GM21360 (cell line): ENCODE measurements around the gene TP73.

Experiments
- ATAC-seq: cut with Tn5 transposase; IDR thresholded peaks from one replicate; pipeline ENCODE4 v1.9.1; 2021; ENCODE audit warnings: mild to moderate bottlenecking, moderate library complexity; ENCODE audit not compliant: unreplicated experiment

Gene TP73

DNA sequence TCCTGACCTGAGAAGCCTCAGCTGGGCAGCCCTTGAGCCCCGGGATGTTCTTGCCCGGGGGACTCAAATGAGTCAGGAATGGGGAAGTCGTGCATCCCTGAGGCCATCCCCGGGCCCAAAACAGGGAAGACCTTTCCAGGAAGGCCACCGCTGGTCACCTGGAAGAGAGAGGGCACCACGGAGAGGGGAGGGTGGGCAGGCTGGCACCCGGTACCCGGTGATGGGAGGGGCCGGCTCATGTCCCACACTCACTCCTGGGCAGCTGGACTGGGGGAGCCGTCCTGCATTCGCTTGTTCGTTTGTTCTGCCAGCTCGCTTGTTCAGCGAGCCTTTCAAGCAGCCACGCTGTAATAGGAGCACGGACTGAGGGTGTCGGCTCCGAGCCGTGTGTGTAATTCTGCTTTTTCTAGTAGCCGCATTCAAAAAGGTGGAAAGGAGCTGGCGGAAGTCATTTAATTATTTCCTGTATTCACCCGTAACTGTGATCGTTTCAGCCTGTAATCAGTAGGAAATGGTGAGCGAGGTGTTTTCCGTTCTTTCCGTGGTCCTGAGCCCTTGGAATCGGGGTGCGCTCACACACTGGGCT is 51.6 kb downstream of the TP73 start:
- no peak for ATAC-seq

DNA sequence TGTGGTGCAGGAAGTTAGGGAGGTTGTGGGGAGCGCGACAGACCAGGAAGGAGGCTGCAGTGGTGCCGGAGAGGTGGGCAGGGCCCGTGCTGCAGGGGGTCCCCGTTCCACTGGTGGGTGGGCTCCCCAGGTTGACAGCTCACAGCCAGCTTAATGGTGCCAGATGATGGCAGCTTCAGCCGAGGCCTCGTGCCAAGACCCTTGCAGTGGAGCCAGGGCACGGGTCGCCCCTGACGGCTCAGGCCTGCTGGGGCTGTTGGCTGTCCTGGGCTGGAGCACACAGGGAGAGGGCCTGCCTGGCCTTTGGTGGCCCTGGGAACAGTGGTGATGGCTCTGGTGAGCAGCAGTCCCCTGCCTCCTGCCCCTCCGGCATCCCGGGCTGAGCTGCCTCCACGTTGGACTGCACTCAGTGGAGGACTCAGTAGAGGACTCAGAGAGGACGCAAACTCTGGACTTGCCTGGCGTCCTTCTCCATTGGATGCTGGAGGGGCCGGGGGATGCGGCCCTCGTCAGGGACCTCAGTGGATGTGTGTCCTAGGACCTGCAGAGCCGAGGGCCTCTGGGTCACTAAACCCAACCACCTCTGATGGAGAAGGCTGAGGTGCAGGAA is 53.1 kb downstream of the TP73 start:
- no peak for ATAC-seq

DNA sequence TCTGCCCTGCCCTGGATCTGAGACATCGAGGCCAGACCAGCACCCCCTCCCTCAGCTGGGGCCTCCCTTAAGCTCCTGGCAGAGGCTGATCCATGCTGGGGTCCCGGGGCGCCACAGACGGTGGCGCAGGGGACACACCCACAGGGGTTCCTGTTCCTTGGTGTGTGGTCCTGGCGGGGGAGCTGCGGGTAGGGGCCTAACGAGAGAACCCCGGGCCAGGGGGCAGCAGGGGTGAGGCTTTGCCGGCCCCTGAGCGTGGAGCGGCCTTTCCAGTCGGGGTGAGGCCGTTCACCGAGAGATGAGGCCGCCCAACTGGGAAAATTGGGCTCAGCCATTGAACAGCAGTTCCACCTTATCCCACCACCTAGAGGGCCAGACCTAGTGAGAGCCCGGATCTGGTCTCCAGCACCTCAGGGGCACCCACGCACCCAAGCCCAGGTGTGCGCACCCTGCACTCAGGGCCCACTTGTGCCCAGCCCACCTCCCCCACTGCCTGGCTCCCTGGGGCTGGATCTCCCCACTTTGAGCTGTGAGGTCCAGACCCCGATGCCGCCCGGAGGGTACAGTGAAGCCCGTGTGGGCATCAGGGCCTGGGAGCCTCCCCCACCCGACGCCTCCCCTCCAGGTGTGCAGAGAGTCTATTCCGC is 54.5 kb downstream of the TP73 start:
- ATAC-seq = no peak

DNA sequence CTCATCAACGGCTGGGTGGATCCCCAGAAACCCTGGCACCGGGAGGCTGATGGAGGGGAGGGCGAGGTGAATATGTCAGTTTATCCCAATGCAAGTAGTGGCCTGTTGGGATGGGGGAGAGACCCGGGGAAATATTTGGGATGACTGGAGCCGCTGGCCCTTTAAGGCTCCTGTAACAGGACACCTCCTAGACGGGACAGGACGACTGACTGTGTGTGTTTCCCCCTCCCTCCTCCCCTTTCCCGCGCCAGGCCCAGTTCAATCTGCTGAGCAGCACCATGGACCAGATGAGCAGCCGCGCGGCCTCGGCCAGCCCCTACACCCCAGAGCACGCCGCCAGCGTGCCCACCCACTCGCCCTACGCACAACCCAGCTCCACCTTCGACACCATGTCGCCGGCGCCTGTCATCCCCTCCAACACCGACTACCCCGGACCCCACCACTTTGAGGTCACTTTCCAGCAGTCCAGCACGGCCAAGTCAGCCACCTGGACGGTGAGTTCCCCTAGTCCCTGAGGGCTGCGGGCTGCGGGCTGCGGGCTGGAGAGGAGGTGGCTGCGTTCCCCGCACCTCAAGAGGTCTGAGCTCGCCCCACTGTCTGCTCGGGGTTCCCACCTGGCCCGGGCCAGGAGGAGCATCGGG is 55.1 kb downstream of the TP73 start:
- ATAC-seq = no peak

DNA sequence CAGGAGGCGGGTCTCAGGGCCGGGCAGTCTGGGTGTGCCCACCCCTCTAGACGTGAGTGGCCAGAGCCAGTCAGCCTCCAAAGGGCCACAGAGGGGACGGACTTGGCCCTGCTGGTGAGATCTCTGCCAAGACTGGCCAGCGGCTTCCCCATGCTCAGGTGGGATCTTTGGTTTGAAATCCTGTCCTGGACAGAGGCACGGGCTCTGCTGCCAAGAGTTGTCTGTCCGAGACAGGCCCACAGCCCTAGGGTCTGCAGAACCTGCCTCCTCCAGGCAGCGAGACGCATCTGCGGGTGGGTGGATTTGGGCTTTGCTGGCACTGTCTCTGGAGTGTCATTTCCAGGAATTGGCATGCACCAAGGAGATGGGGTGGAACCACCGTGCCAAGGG is 55.6 kb downstream of the TP73 start:
- ATAC-seq = no peak

DNA sequence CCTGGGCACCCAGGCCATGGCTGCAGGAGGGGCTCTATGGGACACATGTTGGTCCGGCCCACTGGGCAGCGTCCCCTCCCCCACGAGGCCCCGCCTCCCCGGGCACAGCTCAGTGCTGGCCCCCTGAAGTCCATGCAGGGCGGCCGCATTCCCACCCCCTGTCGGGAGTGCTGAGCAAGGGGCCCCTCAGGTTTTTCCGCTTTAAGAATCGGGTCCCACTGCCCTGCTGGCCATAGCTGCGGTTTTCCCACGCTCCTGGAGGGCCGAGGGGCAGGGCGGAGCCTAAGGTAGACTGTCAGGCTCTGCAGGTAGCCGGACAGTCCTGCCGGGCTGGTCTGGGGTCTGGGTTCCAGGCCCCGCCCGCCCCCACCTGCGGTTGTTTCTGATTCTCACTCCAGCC is 56.5 kb downstream of the TP73 start:
- no peak for ATAC-seq

DNA sequence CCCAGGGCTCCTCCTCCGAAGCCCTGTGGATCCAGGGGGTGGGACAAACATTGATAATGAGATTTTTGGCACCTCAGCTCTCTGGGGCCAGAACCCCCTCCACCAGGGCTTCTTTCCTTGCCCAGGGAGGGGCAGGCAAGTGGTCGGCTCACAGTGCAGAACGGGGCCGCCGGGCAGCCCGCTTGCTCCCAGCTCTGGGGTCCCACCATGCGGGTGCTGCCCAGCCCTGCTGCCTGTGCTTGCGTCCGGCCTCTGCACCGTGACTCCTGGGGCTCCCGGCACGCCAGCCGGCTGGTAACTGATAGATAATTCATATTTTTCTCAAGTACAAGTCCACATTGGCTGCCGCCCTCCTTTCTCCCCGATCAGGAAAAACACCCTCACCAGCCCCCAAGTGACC is 57.9 kb downstream of the TP73 start:
- no peak for ATAC-seq

DNA sequence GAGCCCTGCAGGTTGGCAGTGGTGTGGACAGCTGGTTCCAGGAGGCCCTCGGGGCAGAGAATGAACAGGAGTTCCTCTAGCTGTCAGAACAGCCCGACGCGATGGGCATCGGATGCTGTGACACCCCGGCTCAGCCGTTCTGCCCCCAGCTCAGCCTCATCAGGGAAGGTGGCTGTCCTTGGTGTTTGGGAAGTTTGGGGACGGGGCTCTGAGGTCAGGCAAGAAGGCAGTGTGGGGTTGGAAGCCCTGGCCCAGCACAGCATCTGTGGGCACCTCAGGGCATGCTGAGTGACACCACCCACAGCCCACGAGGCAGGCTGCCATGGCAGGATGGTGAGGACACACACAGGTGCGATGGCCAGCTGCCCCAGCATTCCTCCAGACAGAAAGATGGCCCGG is 59.1 kb downstream of the TP73 start:
- ATAC-seq = no peak

DNA sequence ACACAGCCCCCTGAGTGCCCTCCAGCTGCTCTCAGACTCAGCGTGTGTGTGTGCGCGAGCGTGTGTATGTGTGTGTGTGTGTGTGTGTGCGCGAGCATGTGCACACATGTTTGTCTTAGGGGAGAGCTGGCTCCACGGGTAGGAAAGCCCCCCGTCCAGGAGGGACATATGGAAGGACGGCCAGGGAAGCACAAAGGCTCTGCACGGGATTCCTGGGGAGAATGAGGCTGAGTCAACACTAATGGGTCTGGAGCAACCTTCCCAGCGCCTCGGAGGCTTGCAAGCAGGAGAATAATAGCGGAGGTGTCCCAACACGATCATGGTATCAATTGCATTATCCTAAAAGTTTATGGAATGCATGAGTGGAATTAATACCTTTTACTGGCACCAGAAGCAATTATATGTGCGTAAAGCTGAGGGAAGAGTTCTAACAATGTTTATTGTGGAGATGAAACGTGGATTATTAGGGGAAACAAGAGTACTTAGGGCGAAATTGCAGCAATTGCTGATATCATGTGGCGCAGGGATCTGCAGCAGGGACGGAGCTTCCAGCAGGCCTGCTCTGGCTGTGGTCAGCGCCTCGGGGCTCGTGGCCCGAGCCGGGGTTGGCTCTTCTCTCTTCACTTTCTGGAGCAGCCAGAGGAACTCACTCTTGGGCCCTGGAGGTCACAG is 59.6 kb downstream of the TP73 start:
- ATAC-seq = no peak

DNA sequence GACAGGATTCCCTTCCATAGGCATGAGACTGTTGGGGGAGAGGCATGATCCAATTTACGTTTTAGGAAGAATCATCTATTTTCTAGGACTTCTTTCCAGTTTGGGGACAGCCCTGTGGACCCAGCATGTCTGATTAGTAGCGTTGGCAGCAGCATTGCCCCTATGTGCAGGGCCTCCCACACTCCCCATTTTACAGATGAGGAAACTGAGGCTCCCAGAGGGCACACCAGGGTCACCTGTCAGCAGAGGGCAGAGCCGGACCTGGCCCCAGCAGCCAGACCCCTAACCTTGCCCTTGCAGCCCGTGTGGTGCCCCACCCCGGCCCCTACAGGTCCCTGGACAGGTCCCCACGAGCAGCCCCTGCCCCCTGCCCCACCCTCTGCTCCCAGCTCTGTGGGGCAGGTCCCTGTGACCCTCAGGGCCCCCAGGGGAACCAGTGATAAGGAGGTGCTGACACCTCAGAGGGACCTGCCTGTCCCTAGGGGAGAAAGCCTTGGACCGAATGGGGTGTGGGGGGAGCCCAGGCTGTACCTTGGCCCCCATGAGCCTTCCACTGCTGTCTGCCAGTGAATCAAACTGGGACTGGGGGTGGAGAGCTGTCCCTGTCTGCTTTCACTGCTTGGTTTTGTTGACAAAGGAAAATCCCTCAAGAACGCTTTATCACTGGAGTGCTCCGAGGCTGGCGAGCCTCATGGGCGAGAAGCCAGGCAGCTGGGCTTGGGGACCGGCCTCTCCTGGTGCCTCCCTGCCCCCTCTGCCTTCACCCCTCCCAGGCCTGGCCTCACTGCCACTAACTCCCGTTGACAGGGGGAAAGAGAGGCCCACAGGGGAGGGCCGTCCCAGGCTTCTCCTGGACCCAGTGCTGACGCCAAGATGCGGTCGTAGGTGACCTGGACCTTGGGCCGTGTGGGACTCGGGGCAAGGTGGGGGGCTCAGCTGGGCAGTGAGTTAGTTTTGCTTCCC is 60.5 kb downstream of the TP73 start:
- no peak for ATAC-seq

DNA sequence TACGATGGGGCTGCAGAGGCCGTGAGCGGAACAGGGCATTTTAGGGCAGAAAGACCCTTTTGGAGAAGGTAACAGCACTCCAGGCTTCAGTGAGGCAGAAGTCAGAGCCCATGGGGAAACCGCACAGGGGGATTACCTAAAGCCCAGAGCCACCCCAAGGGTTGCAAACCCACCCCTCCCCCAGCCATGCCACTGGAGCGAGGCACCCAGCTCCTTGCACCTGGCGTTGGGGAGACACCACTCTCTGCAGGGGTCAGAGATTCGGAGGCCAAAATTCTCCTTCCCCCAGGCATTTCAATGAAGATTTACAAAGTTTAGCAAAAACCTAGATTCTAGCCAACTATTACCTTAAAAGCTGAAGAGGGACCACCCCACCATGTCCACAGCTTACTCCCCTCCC is 61.5 kb downstream of the TP73 start:
- no peak for ATAC-seq

DNA sequence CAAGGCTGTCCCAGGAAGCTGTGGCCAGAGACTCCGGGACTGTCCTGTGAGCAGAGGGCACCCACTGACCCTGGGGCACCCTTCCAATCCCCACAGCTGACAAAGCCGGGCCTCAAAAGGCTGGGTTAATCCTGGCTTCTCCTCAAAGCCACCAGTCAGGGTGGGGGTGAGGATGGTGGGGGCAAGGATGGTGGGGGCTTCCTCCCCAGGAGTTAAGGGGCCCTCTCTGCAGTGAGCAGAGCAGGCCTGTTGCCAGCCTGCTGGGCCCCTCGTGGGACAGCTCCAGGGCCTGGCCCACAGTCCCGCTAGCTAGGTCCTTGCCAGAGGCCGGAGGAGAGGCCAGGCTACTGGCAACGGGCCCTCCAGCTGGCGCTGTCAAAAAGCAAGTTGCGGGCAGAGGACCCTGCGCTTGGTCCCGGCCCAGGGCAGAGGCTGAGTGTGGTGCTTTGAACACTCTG is 62.0 kb downstream of the TP73 start:
- no peak for ATAC-seq

DNA sequence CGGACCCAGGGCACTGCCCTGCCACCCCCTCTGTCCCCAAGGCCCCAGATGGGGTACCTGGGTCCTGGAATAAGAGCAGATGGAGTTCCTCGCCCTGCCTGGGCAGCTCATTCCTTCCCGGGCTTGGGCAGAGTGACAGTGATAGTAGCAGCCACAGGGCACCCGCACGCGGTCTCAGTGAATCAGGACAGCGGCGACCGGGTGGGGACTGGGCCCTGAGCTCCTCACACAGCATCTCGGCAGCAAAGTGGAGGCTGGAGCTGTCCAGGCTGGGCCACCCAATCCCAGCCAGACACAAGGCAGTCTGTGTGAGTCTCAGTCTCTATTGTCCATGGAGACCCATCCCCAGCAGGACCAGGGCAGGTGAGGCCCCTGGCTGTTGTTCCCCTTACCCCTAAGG is 62.5 kb downstream of the TP73 start:
- no peak for ATAC-seq

DNA sequence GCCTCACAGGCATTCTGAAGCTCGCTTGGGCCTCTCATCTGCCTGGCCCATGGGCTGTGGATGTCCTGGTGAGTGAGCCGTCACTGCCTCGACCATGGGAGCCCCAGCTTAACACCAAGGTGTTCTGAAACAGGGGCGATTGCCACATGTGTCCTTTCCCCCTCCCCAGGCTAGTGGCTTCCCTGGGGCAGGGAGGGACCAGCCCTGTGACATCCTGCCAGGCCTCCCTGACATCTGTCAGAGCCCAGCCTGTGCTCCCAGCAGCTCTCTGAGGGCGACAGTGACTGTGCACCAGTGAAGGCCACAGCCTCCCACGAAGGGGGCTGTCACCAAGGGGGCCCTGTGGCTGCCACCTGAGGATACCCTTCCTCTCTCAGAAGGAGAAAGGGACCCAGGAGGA is 64.0 kb downstream of the TP73 start:
- no peak for ATAC-seq

DNA sequence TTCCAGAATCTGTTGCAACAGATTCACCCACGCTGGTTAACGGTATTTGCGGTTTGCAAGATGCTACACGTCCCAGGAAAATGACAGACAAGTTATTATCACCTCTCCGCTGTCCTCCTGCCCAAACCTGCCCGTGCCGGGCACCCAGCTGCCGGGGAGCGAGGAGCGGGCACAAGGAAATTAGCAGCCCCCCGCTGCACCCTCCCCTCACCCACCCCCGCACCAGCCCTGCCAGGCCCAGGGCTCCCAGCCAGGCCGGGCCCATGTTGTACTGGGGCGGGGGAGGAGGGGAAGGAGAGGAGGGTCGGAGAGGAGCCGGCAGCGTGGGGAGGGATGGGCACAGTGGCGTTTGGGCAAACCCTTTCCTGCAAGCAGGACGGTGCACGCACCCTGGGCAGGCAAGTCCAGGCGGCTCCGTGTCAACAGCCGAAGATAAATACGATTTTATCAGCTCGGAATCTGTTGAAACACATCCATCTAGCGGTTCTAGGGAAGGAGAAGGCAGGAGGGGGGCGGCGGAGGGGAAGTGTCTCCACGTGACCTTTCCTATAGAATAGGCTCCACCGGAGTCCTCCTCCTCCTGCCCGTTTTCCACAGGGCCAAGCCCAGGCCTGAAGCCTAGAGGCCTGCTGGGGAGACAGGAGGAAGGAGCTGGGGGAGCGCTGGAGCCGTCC is 64.9 kb downstream of the TP73 start:
- ATAC-seq = no peak

DNA sequence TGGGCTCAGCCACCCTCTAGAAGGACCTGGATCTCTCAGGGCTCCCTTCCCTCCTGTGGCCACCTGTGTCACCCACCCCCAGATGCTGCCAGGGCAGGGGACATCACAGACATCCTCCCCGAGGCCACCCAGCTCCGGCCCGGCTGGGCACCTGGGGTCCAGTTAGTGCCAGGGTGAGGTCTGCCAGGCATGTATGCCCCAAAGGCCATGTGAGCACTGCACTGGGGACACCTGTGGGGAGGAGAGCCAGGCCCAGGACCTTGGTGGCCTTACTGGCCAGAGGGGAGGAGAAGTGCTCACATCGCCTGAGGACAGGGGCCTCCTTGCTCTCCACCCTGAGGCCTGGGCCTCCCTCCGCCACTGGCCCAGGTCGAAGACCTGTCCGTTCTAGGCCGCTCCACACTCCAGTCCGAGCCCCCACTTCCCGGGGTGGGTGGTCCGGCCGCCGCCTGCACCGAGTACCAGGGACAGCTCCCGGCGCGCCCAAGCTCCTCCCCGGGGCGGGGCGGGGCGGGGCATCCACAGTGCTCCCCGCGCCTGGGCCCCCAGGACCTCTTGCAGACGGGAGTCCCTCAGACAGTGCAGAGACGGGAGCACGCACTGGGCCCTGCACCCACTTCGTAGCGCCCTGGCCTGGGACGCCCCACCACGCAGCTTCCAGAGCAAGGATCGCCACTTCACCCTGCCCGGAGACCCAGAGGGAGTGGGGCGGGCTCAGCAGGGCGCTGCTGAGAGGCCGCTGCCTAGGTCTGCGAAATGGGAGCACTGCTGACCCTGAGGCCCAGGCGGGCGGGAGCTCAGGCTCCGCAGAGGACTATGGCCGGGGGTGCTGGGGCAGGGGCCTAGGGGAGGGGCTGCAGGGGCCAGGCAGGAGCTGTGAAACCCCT is 65.6 kb downstream of the TP73 start:
- ATAC-seq = no peak

DNA sequence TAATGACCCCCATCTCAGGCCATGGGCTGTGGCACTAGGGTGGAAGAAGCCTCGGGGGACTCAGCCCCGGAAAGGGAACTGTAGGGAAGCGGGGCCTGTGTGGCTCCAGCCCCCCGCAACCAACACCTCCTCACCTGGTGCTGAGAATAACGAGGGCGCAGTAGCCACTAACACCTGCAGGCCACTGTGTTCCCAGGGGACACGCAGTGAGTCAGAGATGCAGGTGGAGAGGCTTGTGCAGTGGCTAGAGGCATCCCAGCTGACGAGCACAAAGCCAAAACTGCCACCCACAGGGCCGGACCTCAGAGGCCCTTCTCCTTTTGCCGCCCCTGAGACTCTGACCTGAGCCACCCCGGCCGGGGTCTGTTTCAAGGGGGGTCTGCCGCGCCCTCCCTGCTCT is 66.4 kb downstream of the TP73 start:
- no peak for ATAC-seq

DNA sequence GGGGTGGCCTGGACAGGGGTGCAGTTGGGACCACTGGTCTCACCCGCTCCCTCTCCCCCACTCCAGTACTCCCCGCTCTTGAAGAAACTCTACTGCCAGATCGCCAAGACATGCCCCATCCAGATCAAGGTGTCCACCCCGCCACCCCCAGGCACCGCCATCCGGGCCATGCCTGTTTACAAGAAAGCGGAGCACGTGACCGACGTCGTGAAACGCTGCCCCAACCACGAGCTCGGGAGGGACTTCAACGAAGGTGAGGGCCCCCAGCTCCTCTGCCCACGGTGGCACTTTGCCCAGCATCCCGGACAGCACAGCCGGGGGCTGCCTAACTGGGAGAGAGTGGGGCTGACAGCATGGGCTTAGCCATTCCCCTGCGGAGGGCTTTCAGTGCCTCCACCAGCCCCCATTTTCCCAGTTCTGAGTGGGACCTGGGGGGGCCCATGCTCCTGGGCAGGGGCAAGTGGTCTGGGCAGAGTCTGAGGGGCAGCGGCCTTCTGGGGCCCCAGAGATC is 69.7 kb downstream of the TP73 start:
- no peak for ATAC-seq

DNA sequence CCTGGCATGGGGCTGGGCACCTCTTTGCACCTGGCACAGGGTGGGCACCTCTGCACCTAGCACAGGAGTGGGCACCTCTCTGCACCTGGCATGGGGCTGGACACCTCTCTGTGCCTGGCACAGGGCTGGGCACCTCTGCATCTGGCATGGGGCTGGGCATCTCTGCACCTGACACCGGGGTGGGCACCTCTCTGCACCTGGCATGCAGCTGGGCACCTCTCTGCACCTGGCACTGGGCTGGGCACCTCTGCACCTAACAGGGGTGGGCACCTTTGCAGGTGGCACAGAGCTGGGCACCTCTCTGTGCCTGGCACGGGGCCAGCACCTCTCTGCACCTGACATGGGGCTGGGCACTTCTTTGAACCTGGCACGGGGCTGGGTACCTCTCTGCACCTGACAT is 70.5 kb downstream of the TP73 start:
- no peak for ATAC-seq
